ENCODE results near the gene NRIP2. TPM values are rescaled to one million over a fixed set of nuclear protein-coding genes. Genes with fewer than 3 reads are reported as not detected.

Gene NRIP2
- total RNA-seq, 2 donors from 2014 or later = 0.59 to 3.0 TPM

DNA sequence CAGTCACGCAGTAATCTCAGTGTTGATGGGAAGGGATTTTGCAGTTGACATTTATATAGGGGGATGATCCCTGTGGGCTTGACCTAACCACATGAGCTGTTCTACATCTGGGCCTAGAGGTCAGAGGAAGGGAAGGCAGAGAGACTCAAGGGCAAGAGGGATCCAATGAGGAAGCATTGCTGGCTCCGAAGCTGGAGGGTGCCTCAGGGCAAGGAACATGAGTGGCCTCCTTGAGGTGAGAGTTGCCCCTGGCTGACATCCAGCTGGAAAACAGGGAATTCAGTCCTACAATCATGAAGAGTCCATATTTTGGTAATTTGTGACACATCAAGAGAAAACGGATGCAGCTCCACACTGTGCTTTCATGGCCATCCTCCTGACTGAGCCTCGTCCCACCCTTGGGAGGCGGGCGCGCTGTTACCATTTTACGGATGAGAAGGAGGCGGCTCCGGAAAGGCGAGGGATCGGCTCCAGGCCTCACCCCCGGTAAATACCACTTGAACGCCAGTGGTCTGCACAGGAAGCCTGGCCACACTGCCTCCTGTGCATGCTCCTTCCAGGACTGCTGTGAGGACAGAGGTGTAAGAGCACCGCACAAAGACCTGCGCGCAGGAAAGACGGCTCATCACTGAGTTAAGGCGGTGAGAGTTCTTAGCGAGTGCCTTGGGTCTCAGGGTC, 58.6 kb downstream of the NRIP2 start:
- TF ChIP-seq, protein P1, sequence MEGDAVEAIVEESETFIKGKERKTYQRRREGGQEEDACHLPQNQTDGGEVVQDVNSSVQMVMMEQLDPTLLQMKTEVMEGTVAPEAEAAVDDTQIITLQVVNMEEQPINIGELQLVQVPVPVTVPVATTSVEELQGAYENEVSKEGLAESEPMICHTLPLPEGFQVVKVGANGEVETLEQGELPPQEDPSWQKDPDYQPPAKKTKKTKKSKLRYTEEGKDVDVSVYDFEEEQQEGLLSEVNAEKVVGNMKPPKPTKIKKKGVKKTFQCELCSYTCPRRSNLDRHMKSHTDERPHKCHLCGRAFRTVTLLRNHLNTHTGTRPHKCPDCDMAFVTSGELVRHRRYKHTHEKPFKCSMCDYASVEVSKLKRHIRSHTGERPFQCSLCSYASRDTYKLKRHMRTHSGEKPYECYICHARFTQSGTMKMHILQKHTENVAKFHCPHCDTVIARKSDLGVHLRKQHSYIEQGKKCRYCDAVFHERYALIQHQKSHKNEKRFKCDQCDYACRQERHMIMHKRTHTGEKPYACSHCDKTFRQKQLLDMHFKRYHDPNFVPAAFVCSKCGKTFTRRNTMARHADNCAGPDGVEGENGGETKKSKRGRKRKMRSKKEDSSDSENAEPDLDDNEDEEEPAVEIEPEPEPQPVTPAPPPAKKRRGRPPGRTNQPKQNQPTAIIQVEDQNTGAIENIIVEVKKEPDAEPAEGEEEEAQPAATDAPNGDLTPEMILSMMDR (IDR thresholded peaks at IDR 0.05) = no peak
- Histone ChIP-seq H3K36me3 (no peaks in the 10 kb centered on the region), H3K4me3 (no peak overlapping the region), H3K27me3 (no peaks in the 10 kb centered on the region), H3K9me3 (no peaks in the 10 kb centered on the region), H3K27ac (no peak overlapping the region), H3K4me1 (peaks cover 0 to 7% of the 10 kb centered on the region in 2 donors)
- DNase-seq (ENCODE audit: low spot score) = no peak

DNA sequence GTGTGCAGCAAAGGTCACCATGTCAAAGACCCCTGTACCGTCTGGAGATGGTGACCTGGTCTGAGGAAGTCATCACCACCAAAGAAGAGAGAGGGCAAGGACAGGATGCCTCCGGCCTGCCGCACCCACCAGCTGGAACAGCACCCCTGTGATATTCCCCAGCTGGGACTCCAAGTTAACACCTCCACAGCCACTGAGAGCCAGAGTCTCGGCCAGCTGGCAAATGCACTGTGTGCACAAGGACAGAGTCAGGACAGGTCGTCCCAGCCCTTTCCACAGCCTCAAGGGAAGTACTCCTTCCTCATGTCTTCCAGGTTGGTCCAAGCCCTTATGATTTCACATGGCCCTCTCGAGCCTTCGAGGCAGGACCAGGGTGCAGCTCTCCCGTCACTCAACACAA, 59.4 kb downstream of the NRIP2 start:
- Histone ChIP-seq H3K27ac (no peak overlapping the region), H3K4me3 (no peak overlapping the region), H3K9me3 (no peaks in the 10 kb centered on the region), H3K36me3 (no peaks in the 10 kb centered on the region), H3K4me1 (peaks cover 0 to 7% of the 10 kb centered on the region in 2 donors), H3K27me3 (no peaks in the 10 kb centered on the region)
- no peak for DNase-seq (ENCODE audit: low spot score)
- TF ChIP-seq, protein P1 (IDR thresholded peaks at IDR 0.05) = no peak

Other genes with a start within 250 kb of the NRIP2 start
- gene FKBP4, start 40.1 kb downstream of the NRIP2 start, total RNA-seq = 10 to 100 TPM; 25.6 to 29.2 TPM
- 10 to 100 TPM; 12.7 to 13.7 TPM for gene ITFG2, start 22.4 kb downstream of the NRIP2 start, total RNA-seq
- gene TEX52, start 22.0 kb upstream of the NRIP2 start, total RNA-seq = not detected
- gene FOXM1, start 42.1 kb upstream of the NRIP2 start, total RNA-seq = 1 to 10 TPM in 1 of 2 donors, under 1 TPM in 1; 0.16 to 4.1 TPM
- gene RHNO1, start 42.2 kb upstream of the NRIP2 start, total RNA-seq = 10 to 100 TPM in 1 of 2 donors, 1 to 10 TPM in 1; 6.2 to 11.5 TPM
- gene TULP3, start 55.9 kb upstream of the NRIP2 start, total RNA-seq = 10 to 100 TPM in 1 of 2 donors, 1 to 10 TPM in 1; 9.7 to 17.0 TPM
- 10 to 100 TPM; 12.9 to 41.5 TPM for gene TEAD4, start 124.4 kb upstream of the NRIP2 start, total RNA-seq
- 100 to 1,000 TPM; 103 to 185 TPM for gene TSPAN9, start 242.3 kb upstream of the NRIP2 start, total RNA-seq

All from right atrium auricular region (tissue), 2 donors.